Lower leg skin (tissue), 3 donors: ENCODE results near the gene FARS2.

Source experiments
- CTCF ChIP-seq, 3 donors: fragments of 450-650 bp; IDR thresholded peaks; one replicate each; pipeline ENCODE4 v1.5.1; 2016; ENCODE audit warnings: antibody characterized with exemption in 3 of 3, mild to moderate bottlenecking in 3 of 3, moderate library complexity in 2 of 3
- POLR2A ChIP-seq, 2 donors: fragments of 450-650 bp; IDR thresholded peaks; one replicate each; pipeline ENCODE4 v1.6.1; 2016 to 2017; ENCODE audit warnings: antibody characterized with exemption in 2 of 2, mild to moderate bottlenecking in 1 of 2, moderate library complexity in 1 of 2

DNA sequence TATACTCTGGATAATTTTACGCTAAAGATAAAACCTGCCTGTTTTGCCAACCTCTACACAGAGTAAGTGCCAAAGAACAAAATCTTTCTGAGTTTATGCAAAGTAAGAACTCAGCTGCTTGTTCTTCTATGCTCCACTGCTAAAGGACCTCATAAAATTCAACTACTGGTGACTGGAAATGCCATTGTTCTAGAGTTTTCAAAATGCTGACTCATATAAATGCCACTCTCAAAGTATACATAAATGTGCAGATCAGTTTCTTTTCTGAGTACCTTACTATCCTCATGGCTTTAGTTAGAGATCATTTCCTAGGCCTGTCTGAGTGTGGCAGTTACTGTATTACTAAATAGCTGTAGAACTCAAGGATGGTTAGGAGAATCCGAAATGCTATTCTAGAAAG, 46.2 kb upstream of the FARS2 start:
- no peak for TF ChIP-seq POLR2A (IDR thresholded peaks at IDR 0.05)
- TF ChIP-seq CTCF (IDR thresholded peaks at IDR 0.05): no peak
